Retinal pigment epithelial cell (primary cell): Measurements from ENCODE around the gene CIAO2B.
A peak's percentile ranks its signal among the peaks of the same experiment; 100 is the strongest.
"Not testable (repeated sequence)": the region's sequence is repeated elsewhere in the genome, so short reads cannot be mapped to it uniquely, and the experiment has no call there.

Experiments
- DNase-seq: peaks from one replicate; pipeline ENCODE4 v3.0.0-alpha.2; 2010; ENCODE audit warnings: low read depth
- H3K4me3 ChIP-seq: 2 replicates; pipeline ENCODE4 v1.5.1; 2011; ENCODE audit warnings: mild to moderate bottlenecking, low read length, control low read depth, moderate library complexity
- CTCF ChIP-seq: conservative IDR thresholded peaks from 2 replicates; pipeline ENCODE4 v1.5.1; 2011; ENCODE audit warnings: low read depth, low read length, control low read depth, inconsistent platforms

The CIAO2B gene

GRCh38 chr16:66934138-66934838 is at the start of gene CIAO2B:
Gene CIAO2B (minus strand): TSS chr16:66934402. CDS start chr16:66934364, 38 bp downstream.
- DNase-seq = no peak
- H3K4me3 ChIP-seq = peak within 1 kb of the TSS; percentile 95

GRCh38 chr16:66983033-66983432 is 48.8 kb upstream of the CIAO2B start:
- TF ChIP-seq CTCF = no peak

More at GRCh38 chr16:66934138-66934838, at the start of gene CIAO2B:
- TF ChIP-seq CTCF = no peak

GRCh38 chr16:66979011-66979717 is 45.0 kb upstream of the CIAO2B start:
- DNase-seq = no peak
- H3K4me3 ChIP-seq = no peak overlapping the region
- TF ChIP-seq CTCF = no peak

More at GRCh38 chr16:66983033-66983432, 48.8 kb upstream of the CIAO2B start:
- no peak overlapping the region for H3K4me3 ChIP-seq
- DNase-seq = no peak

GRCh38 chr16:66977341-66978113 is 43.3 kb upstream of the CIAO2B start:
- no peak overlapping the region for H3K4me3 ChIP-seq
- peak; percentile 86 for TF ChIP-seq CTCF
- DNase-seq = no peak

GRCh38 chr16:66976746-66977145 is 42.5 kb upstream of the CIAO2B start:
- no peak for DNase-seq
- H3K4me3 ChIP-seq = no peak overlapping the region
- no peak for TF ChIP-seq CTCF

- no peak for TF ChIP-seq CTCF
- no peak for DNase-seq
- no peak overlapping the region for H3K4me3 ChIP-seq
Measured at GRCh38 chr16:66975302-66975893, 41.2 kb upstream of the CIAO2B start.

- not testable (repeated sequence) for DNase-seq, H3K4me3 ChIP-seq
Measured at GRCh38 chr16:66974932-66975246, 40.7 kb upstream of the CIAO2B start.

GRCh38 chr16:66974156-66974931 is 40.1 kb upstream of the CIAO2B start:
- not testable (repeated sequence) for H3K4me3 ChIP-seq, DNase-seq
